GM23248 (cell line): Measurements from ENCODE around the gene OR6C76. TPM values are rescaled to one million over a fixed set of nuclear protein-coding genes. Genes with fewer than 3 reads are reported as not detected.
"Not testable (repeated sequence)": the region's sequence is repeated elsewhere in the genome, so short reads cannot be mapped to it uniquely, and the experiment has no call there.

ENCODE experiments used
- DNase-seq: peaks from one replicate; pipeline ENCODE4 v3.0.0-alpha.2; 2015
- H2AFZ ChIP-seq: fragments of 200-600 bp; sonication (generic); 2 replicates; pipeline ENCODE4 v1.6.1; 2016; ENCODE audit warnings: antibody characterized with exemption
- H3F3A ChIP-seq: fragments of 200-600 bp; sonication (generic); 2 replicates; pipeline ENCODE4 v1.6.1; 2016; ENCODE audit warnings: mild to moderate bottlenecking, antibody characterized with exemption, mixed run types; ENCODE audit not compliant: insufficient read depth
- H3K27ac ChIP-seq: fragments of 200-600 bp; sonication (generic); 2 replicates; pipeline ENCODE4 v1.5.1; 2016; ENCODE audit warnings: mild to moderate bottlenecking
- H3K27me3 ChIP-seq: fragments of 200-600 bp; sonication (generic); replicated peaks from 2 replicates; pipeline ENCODE4 v1.6.1; 2016; ENCODE audit warnings: mild to moderate bottlenecking; ENCODE audit not compliant: insufficient read depth
- H3K36me3 ChIP-seq: fragments of 200-600 bp; sonication (generic); 2 replicates; pipeline ENCODE4 v1.6.1; 2016; ENCODE audit warnings: low read depth, mild to moderate bottlenecking
- H3K4me1 ChIP-seq: fragments of 200-600 bp; sonication (generic); 2 replicates; pipeline ENCODE4 v1.6.1; 2016; ENCODE audit warnings: mild to moderate bottlenecking; ENCODE audit not compliant: insufficient read depth
- H3K4me2 ChIP-seq: fragments of 200-600 bp; sonication (generic); one replicate; pipeline ENCODE4 v1.6.1; 2016; ENCODE audit warnings: mild to moderate bottlenecking; ENCODE audit not compliant: unreplicated experiment
- H3K4me3 ChIP-seq: fragments of 200-600 bp; sonication (generic); 2 replicates; pipeline ENCODE4 v1.5.1; 2016; ENCODE audit warnings: mild to moderate bottlenecking
- H3K79me2 ChIP-seq: fragments of 200-600 bp; sonication (generic); 2 replicates; pipeline ENCODE4 v1.6.1; 2016; ENCODE audit warnings: mild to moderate bottlenecking; ENCODE audit not compliant: insufficient read depth
- H3K9ac ChIP-seq: fragments of 200-600 bp; sonication (generic); 2 replicates; pipeline ENCODE4 v1.6.1; 2016; ENCODE audit warnings: mild to moderate bottlenecking
- H3K9me2 ChIP-seq: fragments of 200-600 bp; sonication (generic); 2 replicates; pipeline ENCODE4 v1.6.1; 2016; ENCODE audit warnings: mixed run types, mild to moderate bottlenecking, moderate library complexity; ENCODE audit not compliant: insufficient read depth
- H3K9me3 ChIP-seq: fragments of 200-600 bp; sonication (generic); one replicate; pipeline ENCODE4 v1.6.1; 2017; ENCODE audit warnings: low read depth
- H4K20me1 ChIP-seq: fragments of 200-600 bp; sonication (generic); 2 replicates; pipeline ENCODE4 v1.6.0; 2016; ENCODE audit not compliant: insufficient read depth
- EZH2 ChIP-seq: fragments of 200-600 bp; sonication (generic); IDR thresholded peaks from 2 replicates; pipeline ENCODE4 v1.6.1; 2018; ENCODE audit warnings: antibody characterized with exemption, mild to moderate bottlenecking; ENCODE audit not compliant: insufficient read depth, poor library complexity, severe bottlenecking
- EZH2phosphoT487 ChIP-seq: fragments of 200-600 bp; sonication (generic); IDR thresholded peaks from 2 replicates; pipeline ENCODE4 v1.6.1; 2018; ENCODE audit warnings: antibody characterized with exemption, moderate library complexity, mild to moderate bottlenecking, low read depth; ENCODE audit not compliant: insufficient read depth
- WGBS, 2 experiments: methylation state at CpG; one replicate each; pipeline ENCODE4 v1.1.6; 2015 to 2017; ENCODE audit warnings: low lambda C conversion rate in 2 of 2, low coverage in 1 of 2; ENCODE audit errors: missing lambda C conversion rate in 2 of 2; 5-methylcytosine and 5-hydroxymethylcytosine counted together
- in situ Hi-C: fragments of 300-500 bp; cut with MboI; formaldehyde crosslinking; loops from 2 replicates; pipeline ENCODE4 v1.15.0; 2020
- polyA plus RNA-seq: library from polyadenylated mRNA; unstranded; fragments of >200 nt; fragmentation: Nextera tagmentation; extraction: Ambion mirVana; gene quantifications from 2 replicates; pipeline ENCODE4 v1.2.1, GENCODE V29; 2016
- total RNA-seq: library from RNA; depleted of rRNA; stranded (reverse); fragments of >200 nt; shearing (Covaris generic); gene quantifications from 2 replicates; pipeline ENCODE4 v1.2.3, GENCODE V29; 2014

Gene OR6C76
- total and polyA plus RNA-seq, 2 experiments from 2014 or later, result not detected

DNA sequence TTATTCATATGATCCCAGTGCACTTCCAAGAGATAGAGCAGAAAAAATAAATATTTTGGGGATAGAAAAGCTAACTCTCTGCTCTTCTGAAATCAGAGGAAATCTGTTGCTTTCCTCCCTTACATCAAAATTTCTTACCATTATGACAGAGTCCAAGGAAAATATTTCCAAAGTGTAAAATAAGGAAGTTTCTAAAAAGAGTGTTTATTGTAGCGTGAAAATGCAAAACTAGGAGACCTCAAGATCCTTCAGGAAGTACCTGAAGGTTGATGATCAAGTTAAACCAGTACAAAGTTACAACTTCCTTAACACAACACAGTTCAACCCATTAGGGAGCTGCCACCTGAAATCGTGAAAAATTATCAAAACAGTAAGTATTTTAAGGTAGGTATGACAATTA lies 17.7 kb downstream of the OR6C76 start, which contains the start of gene OR6C2:
Gene OR6C2, plus strand, starts transcription at position 301 of the 400 bp plus-strand sequence. CDS start 8,138 bp downstream, outside the sequence.
- 4 to 8% methylated on average over 2 of the region's 2 CpGs for WGBS, 2 experiments

DNA sequence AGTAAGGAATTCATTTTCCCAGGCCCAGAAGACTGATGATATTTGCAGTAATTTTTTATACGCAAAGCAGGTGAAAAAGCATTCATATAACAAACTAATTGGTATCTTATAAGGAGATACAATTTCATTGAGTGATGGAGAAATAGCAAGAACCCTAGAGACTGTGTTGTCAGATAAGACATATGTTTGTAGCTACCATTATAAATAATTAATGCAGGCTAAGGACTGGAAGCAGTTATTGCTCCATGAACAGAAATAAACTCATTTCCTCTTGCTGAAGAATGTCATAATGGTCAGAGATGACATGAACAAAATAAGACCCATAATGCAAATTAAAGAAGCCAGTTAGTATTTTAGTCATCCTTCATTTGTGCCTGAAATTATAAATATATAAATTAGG lies 19.3 kb downstream of the OR6C76 start:
- no peaks in the 10 kb centered on the region for H3K36me3 ChIP-seq

More for the DNA sequence above, 17.7 kb downstream of the OR6C76 start, which contains the start of gene OR6C2:
- Histone ChIP-seq H3K9me2 (no peaks in the 10 kb centered on the region), H2AFZ (no peak within 1 kb of the TSS), H3K27me3 (no peaks in the 10 kb centered on the region), H3K9me3 (no peaks in the 10 kb centered on the region), H4K20me1 (no peaks in the 10 kb centered on the region), H3K4me3 (no peak within 1 kb of the TSS), H3K4me1 (no peaks in the 10 kb centered on the region), H3K36me3 (no peaks in the 10 kb centered on the region), H3K27ac (no peak within 1 kb of the TSS), H3K79me2 (no peaks in the 10 kb centered on the region), H3F3A (no peaks in the 10 kb centered on the region), H3K9ac (no peak within 1 kb of the TSS), H3K4me2 (no peak within 1 kb of the TSS)
- no peak for TF ChIP-seq EZH2
- no peak for TF ChIP-seq EZH2phosphoT487
- in situ Hi-C loops, result no loop called here
- DNase-seq, result no peak

DNA sequence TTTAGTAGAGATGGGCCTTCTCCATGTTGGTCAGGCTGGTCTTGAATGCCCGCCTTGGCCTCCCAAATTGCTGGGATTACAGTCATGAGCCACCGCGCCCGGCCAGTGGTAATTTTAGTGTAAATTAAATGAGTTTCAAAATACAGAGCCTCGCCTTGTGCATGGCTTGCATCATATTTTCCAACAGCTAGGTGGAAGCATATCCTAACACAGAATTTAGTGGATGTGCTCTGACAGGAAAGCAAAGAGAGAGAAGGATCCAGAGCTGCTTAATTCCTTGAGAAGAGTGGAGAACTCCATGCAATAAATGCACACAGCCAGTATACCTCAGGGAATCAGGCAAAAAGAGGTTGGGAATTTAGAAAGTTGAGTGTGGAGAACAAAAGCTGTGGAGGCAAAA lies 20.3 kb downstream of the OR6C76 start:
- DNase-seq, result peak; percentile 0
- Histone ChIP-seq H3K9me3 (no peaks in the 10 kb centered on the region), H4K20me1 (no peaks in the 10 kb centered on the region), H3K36me3 (no peaks in the 10 kb centered on the region), H3F3A (no peaks in the 10 kb centered on the region), H3K4me2 (no peak overlapping the region), H3K9ac (no peak overlapping the region), H3K79me2 (no peaks in the 10 kb centered on the region), H3K4me3 (no peak overlapping the region), H2AFZ (no peak overlapping the region), H3K27me3 (no peaks in the 10 kb centered on the region), H3K4me1 (no peaks in the 10 kb centered on the region), H3K9me2 (no peaks in the 10 kb centered on the region), H3K27ac (no peak overlapping the region)
- 38 to 48% methylated on average over 5 of the region's 5 CpGs for WGBS, 2 experiments
- TF ChIP-seq EZH2phosphoT487 (no peak), EZH2 (no peak)
- in situ Hi-C loops, result no loop called here

More for the DNA sequence above, 19.3 kb downstream of the OR6C76 start:
- Histone ChIP-seq H3F3A (no peaks in the 10 kb centered on the region), H3K9me2 (no peaks in the 10 kb centered on the region), H3K79me2 (no peaks in the 10 kb centered on the region), H3K9ac (no peak overlapping the region), H3K4me3 (no peak overlapping the region), H3K9me3 (no peaks in the 10 kb centered on the region), H2AFZ (no peak overlapping the region), H3K4me1 (no peaks in the 10 kb centered on the region), H3K4me2 (no peak overlapping the region), H3K27me3 (no peaks in the 10 kb centered on the region), H3K27ac (no peak overlapping the region), H4K20me1 (no peaks in the 10 kb centered on the region)
- TF ChIP-seq EZH2 (no peak), EZH2phosphoT487 (no peak)
- 41 to 60% methylated on average over 1 of the region's 1 CpG for whole genome bisulfite sequencing, 2 experiments
- in situ Hi-C loops, result no loop called here
- DNase-seq, result no peak

DNA sequence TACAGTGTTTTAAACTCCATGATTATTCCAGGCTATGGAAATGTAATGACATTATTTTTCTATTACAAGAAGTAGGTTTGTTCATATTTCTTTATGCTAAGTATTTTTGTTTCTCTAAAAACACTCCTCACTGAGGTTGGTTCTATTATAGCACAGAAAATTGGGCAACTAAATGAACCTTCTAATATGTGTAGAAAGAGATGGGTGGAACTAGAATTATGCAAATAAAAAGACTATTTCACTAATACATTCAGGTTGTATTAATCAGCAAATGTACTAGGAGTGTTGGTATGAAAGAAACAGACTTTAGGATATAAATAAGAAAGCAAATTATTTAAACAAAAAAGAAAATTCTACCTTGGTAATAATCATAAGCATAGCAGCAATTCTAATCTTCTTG lies 22.8 kb downstream of the OR6C76 start:
- DNase-seq, result no peak
- no peaks in the 10 kb centered on the region for H3K4me1 ChIP-seq
- H3K36me3 ChIP-seq, result no peaks in the 10 kb centered on the region
- H3K9me2 ChIP-seq, result no peaks in the 10 kb centered on the region
- H3K4me2 ChIP-seq, result no peak overlapping the region
- in situ Hi-C loops, result no loop called here
- H4K20me1 ChIP-seq, result no peaks in the 10 kb centered on the region
- no peaks in the 10 kb centered on the region for H3K9me3 ChIP-seq
- TF ChIP-seq EZH2, result no peak
- no peak for TF ChIP-seq EZH2phosphoT487
- H2AFZ ChIP-seq, result no peak overlapping the region
- H3K4me3 ChIP-seq, result no peak overlapping the region
- no peaks in the 10 kb centered on the region for H3K27me3 ChIP-seq
- H3K9ac ChIP-seq, result no peak overlapping the region
- no peaks in the 10 kb centered on the region for H3K79me2 ChIP-seq
- no peak overlapping the region for H3K27ac ChIP-seq
- no peaks in the 10 kb centered on the region for H3F3A ChIP-seq

DNA sequence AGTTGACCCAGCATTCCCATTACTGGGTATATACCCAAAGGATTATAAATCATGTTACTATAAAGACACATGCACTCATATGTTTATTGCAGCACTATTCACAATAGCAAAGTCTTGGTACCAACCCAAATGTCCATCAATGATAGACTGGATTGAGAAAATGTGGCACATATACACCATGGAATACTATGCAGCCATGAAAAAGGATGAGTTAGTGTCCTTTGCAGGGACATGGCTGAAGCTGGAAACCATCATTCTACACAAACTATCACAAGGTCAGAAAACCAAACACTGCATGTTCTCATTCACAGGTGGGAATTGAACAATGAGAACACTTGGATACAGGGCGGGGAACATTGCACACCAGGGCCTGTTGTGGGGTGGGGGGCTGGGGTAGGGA lies 38.9 kb downstream of the OR6C76 start:
- H3K9me3 ChIP-seq, H3K79me2 ChIP-seq, H3K4me1 ChIP-seq, H2AFZ ChIP-seq, H3K9me2 ChIP-seq, in situ Hi-C loops, H3K4me2 ChIP-seq, H4K20me1 ChIP-seq, H3K4me3 ChIP-seq, H3F3A ChIP-seq, H3K9ac ChIP-seq, H3K36me3 ChIP-seq, H3K27me3 ChIP-seq, H3K27ac ChIP-seq, DNase-seq: not testable (repeated sequence)
- 9 to 28% methylated on average over 1 of the region's 1 CpG for WGBS, 2 experiments
